OCI-LY3 (cell line): ENCODE data around the gene IQGAP1.

ENCODE experiments used
- CTCF ChIP-seq: fragments of 200-600, 300-600 bp; sonication (generic); IDR thresholded peaks from 2 replicates; pipeline ENCODE4 v1.5.1; 2014; ENCODE audit warnings: antibody characterized with exemption, low read length, low read depth
- EZH2phosphoT487 ChIP-seq: fragments of 200-600 bp; shearing (Covaris generic); IDR thresholded peaks from 2 replicates; pipeline ENCODE4 v1.6.1; 2018; ENCODE audit warnings: antibody characterized with exemption, mixed run types, low read depth

DNA sequence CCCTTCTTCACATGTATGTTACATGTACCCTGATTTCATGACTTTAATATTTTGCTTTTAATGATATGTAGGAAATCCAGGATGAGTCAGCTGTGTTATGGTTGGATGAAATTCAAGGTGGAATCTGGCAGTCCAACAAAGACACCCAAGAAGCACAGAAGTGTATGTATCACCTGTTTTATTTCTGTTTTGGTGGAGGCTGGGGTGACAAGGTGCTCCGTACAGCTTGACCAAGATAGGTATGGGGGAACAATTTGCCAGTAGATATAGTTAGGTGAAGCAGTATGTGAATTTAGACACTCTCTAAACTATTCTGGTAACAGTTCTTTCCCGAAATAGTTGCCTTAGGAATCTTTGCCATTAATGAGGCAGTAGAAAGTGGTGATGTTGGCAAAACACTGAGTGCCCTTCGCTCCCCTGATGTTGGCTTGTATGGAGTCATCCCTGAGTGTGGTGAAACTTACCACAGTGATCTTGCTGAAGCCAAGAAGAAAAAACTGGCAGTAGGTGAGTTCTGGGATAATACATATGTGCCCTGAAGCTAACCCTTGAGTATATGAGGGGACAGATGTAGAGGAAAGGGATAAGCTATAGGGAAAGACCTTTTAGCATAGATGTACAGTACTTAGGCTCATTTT, 78.0 kb downstream of the IQGAP1 start:
- TF ChIP-seq CTCF (no peak), EZH2phosphoT487 (no peak)
